ES-I3 (cell line): ENCODE measurements around the gene C1QTNF8.

Experiments used
- H3K36me3 ChIP-seq: 2 replicates; pipeline ENCODE4 v1.6.1; 2013; ENCODE audit warnings: mild to moderate bottlenecking, low read length, control low read depth, moderate library complexity; ENCODE audit not compliant: insufficient read depth
- H3K4me1 ChIP-seq: 2 replicates; pipeline ENCODE4 v1.6.1; 2013; ENCODE audit warnings: mild to moderate bottlenecking, control low read depth, low read length; ENCODE audit not compliant: insufficient read depth
- H3K9ac ChIP-seq: 2 replicates; pipeline ENCODE4 v1.6.1; 2013; ENCODE audit warnings: low read depth, mild to moderate bottlenecking, low read length, moderate library complexity
- H3K9me3 ChIP-seq: 2 replicates; pipeline ENCODE4 v1.6.1; 2013; ENCODE audit warnings: mild to moderate bottlenecking, low read length, moderate library complexity; ENCODE audit not compliant: control insufficient read depth, insufficient read depth

Gene C1QTNF8

GRCh38 chr16:1042049-1042744, 53.8 kb downstream of the C1QTNF8 start:
- no peak overlapping the region for H3K9ac ChIP-seq
- peaks cover 3% of the 10 kb centered on the region; the same call in 1 of the 2 replicates for H3K4me1 ChIP-seq
- no peaks in the 10 kb centered on the region for H3K9me3 ChIP-seq
- no peaks in the 10 kb centered on the region for H3K36me3 ChIP-seq

GRCh38 chr16:1040346-1040745, 55.7 kb downstream of the C1QTNF8 start:
- Histone ChIP-seq H3K36me3 (no peaks in the 10 kb centered on the region), H3K9me3 (no peaks in the 10 kb centered on the region), H3K4me1 (peaks cover 7% of the 10 kb centered on the region; the same call in 1 of the 2 replicates), H3K9ac (no peak overlapping the region)

GRCh38 chr16:1039762-1040161, 56.3 kb downstream of the C1QTNF8 start:
- Histone ChIP-seq H3K9ac (no peak overlapping the region), H3K4me1 (peaks cover 7% of the 10 kb centered on the region; the same call in 1 of the 2 replicates), H3K9me3 (no peaks in the 10 kb centered on the region), H3K36me3 (no peaks in the 10 kb centered on the region)

GRCh38 chr16:1038932-1039331, 57.1 kb downstream of the C1QTNF8 start:
- no peaks in the 10 kb centered on the region for H3K36me3 ChIP-seq
- H3K9me3 ChIP-seq = no peaks in the 10 kb centered on the region
- peaks cover 7% of the 10 kb centered on the region; the same call in 1 of the 2 replicates for H3K4me1 ChIP-seq
- no peak overlapping the region for H3K9ac ChIP-seq
